ENCODE data around the gene LRP11. TPM values are rescaled to one million over a fixed set of nuclear protein-coding genes. Genes with fewer than 3 reads are reported as not detected.
"Not testable (repeated sequence)": the region's sequence is repeated elsewhere in the genome, so short reads cannot be mapped to it uniquely, and the experiment has no call there.

The LRP11 gene, protein sequence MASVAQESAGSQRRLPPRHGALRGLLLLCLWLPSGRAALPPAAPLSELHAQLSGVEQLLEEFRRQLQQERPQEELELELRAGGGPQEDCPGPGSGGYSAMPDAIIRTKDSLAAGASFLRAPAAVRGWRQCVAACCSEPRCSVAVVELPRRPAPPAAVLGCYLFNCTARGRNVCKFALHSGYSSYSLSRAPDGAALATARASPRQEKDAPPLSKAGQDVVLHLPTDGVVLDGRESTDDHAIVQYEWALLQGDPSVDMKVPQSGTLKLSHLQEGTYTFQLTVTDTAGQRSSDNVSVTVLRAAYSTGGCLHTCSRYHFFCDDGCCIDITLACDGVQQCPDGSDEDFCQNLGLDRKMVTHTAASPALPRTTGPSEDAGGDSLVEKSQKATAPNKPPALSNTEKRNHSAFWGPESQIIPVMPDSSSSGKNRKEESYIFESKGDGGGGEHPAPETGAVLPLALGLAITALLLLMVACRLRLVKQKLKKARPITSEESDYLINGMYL
- total RNA-seq (10 to 100 TPM; 10.9 to 22.2 (median 15.2) TPM), polyA plus RNA-seq (10 to 100 TPM in 1 of 2 donors, 1 to 10 TPM in 1; 5.4 to 19.7 TPM)

DNA sequence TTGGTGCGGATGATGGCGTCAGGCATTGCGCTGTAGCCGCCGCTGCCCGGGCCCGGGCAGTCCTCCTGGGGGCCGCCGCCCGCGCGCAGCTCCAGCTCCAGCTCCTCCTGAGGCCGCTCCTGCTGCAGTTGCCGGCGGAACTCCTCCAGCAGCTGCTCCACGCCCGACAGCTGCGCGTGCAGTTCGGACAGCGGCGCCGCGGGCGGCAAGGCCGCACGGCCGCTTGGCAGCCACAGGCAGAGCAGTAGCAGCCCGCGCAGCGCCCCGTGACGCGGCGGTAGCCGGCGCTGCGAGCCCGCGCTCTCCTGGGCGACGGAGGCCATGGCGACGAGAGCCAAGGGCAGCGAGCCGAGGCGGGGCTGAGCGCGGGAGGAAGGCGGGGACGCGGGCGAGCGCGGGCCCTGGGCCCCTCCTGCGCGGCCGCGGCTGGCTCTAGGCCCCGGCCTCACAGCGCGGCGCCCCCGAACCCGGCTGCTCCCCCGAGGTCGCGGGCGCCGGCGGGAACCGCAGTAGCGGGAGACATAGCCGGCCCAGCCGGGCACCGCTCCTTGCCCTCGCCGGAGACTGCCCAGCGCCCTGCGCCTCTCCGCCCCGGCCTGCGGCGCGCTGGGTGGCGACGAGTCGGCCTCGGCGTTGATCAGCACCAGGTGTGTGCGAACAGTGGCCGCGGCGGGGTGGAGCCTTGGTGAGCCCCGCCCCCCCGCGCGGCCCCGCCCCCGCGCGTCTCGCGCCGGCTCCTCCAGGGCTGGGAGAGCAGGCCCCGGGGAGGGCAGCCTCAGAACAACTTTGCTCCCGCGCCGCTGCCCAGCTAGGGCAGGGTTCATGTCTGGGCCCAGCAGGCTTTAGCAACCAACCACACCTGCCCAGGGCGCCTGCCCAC lies at the start of gene LRP11:
Gene LRP11 (minus strand): TSS at position 662 of the 880 bp plus-strand sequence. CDS start 339 bp downstream, at position 323.
- DNase-seq (peak; percentile 87 to 95 (median 90)), FAIRE-seq (no peak), ATAC-seq (peak; percentile 88 to 93 (median 89))
- peak within 1 kb of the TSS; percentile 63 to 86 (median 75) for H3K4me3 ChIP-seq
- H3K36me3 ChIP-seq, result no peaks in the 10 kb centered on the region
- intact Hi-C loops (cut with DNase I), result loop anchor here in 1 of 3 donors (10.0 kb wide), 1 partner anchor 129 kb away; no protein-coding TSS in a partner anchor
- TF ChIP-seq, protein P1, sequence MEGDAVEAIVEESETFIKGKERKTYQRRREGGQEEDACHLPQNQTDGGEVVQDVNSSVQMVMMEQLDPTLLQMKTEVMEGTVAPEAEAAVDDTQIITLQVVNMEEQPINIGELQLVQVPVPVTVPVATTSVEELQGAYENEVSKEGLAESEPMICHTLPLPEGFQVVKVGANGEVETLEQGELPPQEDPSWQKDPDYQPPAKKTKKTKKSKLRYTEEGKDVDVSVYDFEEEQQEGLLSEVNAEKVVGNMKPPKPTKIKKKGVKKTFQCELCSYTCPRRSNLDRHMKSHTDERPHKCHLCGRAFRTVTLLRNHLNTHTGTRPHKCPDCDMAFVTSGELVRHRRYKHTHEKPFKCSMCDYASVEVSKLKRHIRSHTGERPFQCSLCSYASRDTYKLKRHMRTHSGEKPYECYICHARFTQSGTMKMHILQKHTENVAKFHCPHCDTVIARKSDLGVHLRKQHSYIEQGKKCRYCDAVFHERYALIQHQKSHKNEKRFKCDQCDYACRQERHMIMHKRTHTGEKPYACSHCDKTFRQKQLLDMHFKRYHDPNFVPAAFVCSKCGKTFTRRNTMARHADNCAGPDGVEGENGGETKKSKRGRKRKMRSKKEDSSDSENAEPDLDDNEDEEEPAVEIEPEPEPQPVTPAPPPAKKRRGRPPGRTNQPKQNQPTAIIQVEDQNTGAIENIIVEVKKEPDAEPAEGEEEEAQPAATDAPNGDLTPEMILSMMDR (IDR thresholded peaks at IDR 0.05), result no peak
- H3K9me3 ChIP-seq, result no peaks in the 10 kb centered on the region
- 0 to 1% methylated on average over 35 to 110 of the region's 110 CpGs for WGBS, 2 donors
- H3K27ac ChIP-seq, result peak within 1 kb of the TSS; percentile 94 to 96 (median 94)
- no peaks in the 10 kb centered on the region for H3K27me3 ChIP-seq
- peaks cover 0 to 22% (median 10%) of the 10 kb centered on the region in 3 donors for H3K4me1 ChIP-seq

DNA sequence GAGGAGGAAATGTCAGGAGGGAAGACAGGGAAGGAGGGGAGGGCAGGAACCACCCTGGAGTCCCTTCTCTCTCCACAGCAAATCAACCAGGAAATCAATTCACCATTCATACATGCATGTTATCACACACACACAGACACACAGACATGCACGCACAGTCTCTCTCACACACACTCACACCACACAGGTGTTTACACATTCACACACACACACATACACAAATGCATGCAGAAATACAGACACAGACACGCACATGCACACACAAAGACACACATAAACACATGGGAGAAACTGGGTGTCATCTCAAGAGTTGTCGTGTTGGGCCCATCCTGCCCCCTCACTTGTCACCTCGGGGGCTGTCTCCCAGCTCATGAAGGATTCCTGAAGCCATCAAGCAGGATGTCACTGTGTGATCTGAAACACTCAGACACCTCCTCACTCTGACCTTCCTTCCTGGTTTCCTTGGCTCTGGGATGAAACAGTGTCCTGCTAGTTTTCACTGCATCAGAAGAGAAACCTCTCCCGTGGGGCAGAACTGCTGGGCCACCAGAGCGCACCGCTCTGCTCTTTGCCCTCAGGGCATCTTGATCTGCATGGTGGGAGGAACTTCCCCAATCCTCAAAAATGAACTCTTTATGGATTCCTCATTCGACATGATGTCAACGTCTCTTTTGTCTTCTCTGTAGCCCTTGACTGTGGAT lies 49.5 kb upstream of the LRP11 start:
- Histone ChIP-seq H3K9me3 (no peaks in the 10 kb centered on the region), H3K4me1 (no peaks in the 10 kb centered on the region), H3K27me3 (no peaks in the 10 kb centered on the region), H3K36me3 (no peaks in the 10 kb centered on the region), H3K27ac (no peak overlapping the region), H3K4me3 (no peak overlapping the region)
- TF ChIP-seq, protein P1 (IDR thresholded peaks at IDR 0.05), result no peak
- intact Hi-C loops (cut with DNase I), result no loop called here
- FAIRE-seq (no peak), DNase-seq (peak in 1 of 6 donors; percentile 20), ATAC-seq (no peak)
- 74 to 76% methylated on average over 9 of the region's 9 CpGs for WGBS, 2 donors

DNA sequence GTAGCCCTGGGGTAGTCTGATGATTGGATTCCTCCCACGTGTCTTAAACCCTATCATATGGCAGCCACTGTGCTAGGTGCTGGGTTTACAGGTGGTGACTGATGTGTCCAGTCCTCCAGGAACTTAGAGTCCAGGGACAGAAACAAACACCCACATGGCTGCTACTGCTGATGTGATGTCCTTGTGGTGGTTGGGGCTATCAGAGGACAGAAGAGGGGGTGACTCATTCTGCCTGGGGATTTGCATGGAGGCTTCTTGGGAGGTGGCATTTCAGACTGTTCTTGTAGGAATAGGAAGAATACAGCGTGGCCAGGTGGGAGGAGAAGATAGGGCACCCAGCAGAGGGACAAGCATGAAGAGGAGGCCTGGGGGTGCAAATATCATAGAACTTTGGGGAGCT lies 48.9 kb upstream of the LRP11 start:
- Histone ChIP-seq H3K4me3 (no peak overlapping the region), H3K27ac (no peak overlapping the region), H3K27me3 (no peaks in the 10 kb centered on the region), H3K36me3 (no peaks in the 10 kb centered on the region), H3K4me1 (no peaks in the 10 kb centered on the region), H3K9me3 (no peaks in the 10 kb centered on the region)
- no peak for DNase-seq
- 77 to 79% methylated on average over 2 of the region's 2 CpGs for WGBS, 2 donors
- intact Hi-C loops (cut with DNase I), result no loop called here
- no peak for ATAC-seq
- TF ChIP-seq, protein P1 (IDR thresholded peaks at IDR 0.05), result no peak
- no peak for FAIRE-seq

DNA sequence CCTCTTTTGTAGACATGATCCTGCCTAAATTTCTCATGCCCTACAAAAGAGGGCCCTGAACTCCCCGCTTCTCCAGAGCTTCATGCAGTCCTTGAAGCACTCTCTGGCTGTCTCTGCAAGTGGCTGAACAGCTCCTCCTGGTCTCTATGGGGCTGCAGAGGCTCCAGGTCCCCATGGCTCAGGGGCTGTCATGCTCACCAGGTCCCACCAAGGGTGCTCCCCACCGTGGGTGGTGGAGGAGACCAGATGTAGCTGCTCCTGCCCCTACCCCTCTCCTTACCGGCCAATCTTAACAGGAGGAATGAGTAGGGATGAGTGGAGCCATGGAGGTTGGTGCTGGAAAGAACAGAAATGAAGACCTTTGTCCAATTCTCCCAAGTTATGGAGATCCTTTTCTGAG lies 48.5 kb upstream of the LRP11 start:
- H3K4me1 ChIP-seq; H3K27me3 ChIP-seq; ATAC-seq; FAIRE-seq; H3K36me3 ChIP-seq; H3K27ac ChIP-seq; H3K4me3 ChIP-seq; intact Hi-C loops (cut with DNase I); H3K9me3 ChIP-seq: not testable (repeated sequence)
- 74 to 75% methylated on average over 3 of the region's 3 CpGs for WGBS, 2 donors
- peak in 1 of 6 donors; percentile 20 for DNase-seq

Data from pancreas (tissue), 10 donors.